GM19463 (cell line): ENCODE data around the gene CYTIP.
A peak's percentile ranks its signal among the peaks of the same experiment; 100 is the strongest.

Source experiments
- ATAC-seq: cut with Tn5 transposase; IDR thresholded peaks from one replicate; pipeline ENCODE4 v1.9.1; 2021; ENCODE audit warnings: mild to moderate bottlenecking, moderate library complexity; ENCODE audit not compliant: unreplicated experiment

Gene CYTIP

DNA sequence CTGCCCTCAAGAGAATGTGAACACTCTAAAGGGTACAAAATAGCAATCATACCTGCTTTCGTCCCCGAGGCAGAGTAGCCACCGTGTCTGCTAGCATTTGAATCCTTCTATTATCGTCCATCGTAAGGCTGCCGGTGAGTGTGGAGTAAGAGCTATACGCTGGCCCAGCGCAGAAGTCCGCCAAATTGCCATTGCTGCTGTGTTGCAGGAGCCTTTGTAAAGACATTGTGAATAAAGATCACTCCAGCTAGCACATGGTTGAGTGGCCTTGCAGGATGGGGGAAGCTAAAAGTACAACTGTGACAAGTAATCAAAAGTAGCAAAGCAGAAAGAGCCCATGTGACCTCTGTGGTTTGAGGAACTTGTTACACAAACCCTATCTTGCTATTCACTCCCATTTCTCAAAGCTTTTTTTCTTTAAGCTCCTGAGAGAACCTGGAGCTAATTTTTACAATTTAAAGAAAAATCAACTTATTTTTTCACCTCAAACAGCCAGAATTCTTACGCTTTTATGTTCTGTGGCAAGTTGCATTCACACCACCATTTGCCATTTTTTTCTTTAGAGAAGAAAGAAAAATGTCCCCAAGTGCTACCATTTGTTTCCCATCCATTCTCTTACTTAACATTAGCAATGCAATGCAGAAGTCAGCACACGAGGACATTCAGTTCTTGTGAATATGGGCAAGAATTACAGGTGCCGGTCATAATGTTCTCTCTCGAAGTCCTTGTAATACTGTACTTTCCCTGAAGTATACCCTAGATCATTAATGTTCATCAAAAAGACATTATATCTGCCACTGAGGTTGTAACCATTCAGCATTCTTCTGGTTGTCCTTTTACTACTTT lies at the start of gene CYTIP:
TSS of gene CYTIP (minus strand) at position 295 of the 846 bp plus-strand sequence. CDS start at position 226, 69 bp downstream.
- ATAC-seq: peak; percentile 27

DNA sequence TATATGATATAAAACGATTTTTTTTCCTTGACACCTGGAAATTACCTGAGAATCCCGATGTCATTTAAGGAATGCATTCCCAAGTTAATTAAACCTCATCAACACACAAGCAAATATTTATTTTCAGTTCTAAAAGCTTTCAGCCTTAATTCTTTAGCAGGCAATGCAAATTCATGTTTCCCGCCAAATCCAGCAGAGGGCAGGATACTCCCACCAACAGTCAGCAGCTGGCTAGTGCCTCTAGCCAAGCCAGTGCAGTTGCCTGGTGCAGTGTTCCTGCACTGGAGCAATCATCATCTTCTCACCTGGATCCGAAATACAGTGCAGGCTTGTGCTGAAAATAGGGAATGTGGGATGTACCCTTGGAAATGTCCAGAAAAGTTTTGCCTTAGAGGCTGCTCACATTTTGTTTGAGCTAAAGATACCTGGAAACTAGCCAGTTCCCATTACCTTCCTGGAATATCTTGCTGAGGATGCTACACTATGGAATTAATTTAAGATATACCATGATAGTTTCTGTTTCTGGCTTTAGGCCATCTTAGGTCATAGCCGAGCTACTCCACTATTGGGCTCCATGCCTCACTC lies 48.4 kb upstream of the CYTIP start:
- ATAC-seq: peak; percentile 93

DNA sequence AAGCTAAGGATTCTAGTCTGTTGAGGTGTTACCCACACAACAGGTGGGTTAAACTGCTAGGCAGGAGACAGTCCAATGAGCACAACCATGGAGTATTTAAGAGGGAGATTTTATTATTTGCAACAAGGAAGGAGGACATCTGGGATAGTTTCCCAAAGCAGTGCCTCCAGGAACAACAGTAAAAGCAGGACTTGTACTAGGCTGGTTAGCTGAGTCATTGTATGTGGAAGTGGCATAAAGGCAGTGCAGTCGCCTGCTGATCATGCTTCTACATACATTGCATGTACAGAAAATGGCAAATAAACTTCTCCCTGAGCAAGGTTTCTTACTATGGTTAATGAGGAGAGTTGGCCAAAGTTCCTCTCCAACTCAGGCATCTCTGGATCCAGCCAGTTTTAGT lies 46.1 kb upstream of the CYTIP start:
- ATAC-seq: no peak

DNA sequence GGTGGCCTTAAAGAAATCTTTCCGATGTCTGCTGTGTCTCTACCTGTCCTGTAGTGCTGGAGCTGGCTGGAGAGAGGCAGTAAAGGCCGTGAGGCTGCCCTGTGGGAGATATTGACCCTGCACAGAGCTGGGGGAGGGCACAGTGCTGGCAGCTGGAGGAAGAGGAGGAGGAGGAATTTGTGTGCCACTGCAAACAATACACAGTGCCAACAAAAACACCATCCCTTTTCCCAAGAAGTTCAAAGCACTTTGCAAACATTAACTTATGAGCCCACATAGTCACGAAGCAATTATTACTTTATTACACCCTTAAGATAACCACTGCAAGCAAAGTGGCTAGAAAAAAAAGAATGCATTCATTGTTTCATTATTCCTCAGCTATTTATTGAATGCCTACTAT lies 45.0 kb upstream of the CYTIP start:
- no peak for ATAC-seq

DNA sequence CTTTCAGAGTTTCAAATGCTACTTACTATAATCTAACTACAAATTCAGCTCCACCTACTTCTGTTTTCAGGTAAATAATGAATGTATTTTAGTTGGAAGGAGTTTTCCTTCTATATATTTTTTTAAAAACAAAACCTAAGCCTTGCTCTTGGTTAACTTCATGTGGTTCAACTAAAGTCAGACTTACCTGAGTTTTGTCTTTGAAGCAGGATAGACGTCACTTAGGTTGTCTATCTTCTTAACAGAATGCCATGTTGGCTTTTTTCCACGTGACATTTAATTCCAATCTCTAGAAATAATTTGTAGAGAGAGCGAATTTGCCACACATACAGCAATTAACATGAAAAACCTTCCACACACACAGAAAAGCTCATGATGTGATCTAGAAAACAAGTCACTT lies 43.9 kb upstream of the CYTIP start:
- no peak for ATAC-seq

DNA sequence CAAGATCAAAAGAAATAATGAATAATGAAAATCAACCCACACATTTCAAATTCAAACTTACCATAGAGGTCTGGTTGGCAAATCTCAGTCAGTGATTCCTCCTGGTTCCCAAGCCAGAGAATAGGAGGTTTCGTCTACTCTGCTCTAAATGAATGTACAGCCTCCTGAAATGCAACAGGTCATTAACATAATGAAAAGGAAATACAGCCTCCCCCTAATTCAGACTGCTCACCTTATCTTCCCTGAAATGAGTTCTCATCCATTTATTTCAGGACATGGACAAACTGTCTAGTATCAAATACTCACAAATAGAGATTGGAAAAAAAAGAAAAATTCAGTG lies 43.4 kb upstream of the CYTIP start:
- ATAC-seq: no peak

DNA sequence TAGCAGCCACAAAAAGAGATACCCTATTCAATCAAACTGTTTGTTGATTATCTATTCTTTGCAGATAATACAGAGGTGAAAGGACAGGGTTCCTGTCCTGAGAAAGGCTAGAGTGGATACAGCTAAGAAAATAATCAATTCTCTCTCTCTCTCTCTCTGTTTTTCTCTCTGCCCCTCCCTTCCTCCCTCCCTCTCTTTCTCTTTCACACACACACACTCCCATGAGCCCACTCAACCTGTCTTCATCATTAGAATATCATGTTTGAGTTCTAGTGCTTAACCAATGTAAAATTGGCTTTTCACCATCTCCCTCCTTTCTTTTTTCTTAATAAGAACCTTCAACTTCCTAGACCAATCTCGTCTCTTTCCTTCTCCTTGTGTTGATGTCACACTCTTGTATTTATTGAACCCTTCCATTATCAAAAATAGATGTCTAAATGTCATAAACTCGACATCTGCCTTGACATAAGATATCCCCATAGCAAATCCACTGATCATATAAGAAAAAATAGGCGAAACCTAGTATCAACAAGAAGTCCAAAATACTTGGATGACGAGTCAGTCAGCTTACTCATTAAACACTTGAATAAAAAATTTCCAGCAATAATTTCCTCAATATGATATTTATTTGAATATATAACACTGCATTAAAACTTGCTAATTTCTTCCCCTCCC lies 42.8 kb upstream of the CYTIP start:
- ATAC-seq: no peak

DNA sequence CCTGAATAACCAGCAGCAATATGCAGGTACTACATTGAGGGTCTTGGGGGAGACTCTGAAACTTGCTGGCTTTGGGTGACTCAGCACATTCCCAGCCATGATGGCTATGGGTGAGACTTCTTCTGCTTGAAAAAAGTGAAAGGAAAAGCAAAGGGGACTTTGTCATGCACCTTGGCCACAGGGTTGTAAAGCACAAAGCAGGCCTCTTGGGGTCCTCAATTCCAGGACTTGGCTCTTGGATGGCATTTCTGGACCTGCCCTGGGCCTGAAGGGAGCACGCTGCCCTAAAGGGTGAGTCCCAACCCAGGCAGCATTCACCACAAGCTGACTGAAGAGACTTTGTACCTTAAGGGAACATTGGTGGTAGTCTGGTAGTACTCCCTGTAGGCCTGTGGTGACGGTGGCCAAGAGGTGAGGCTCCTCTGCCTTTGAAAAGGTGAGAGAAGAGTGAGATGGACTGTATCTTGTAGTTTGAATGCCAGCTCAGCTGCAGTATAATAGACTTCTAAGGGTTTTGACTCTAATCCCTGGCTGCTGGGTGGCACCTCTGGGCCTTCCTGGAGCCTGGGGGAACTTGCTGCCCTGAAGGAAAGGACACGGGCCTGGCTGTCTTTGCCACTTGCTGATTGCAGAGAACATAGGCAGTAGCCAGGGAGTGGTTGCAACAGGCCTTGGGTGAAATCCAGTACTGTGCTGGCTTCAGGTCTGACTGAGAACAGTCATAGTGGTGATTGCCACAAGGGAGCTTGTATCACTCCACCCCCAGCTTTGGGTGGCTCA lies 36.5 kb upstream of the CYTIP start:
- ATAC-seq: peak; percentile 81

DNA sequence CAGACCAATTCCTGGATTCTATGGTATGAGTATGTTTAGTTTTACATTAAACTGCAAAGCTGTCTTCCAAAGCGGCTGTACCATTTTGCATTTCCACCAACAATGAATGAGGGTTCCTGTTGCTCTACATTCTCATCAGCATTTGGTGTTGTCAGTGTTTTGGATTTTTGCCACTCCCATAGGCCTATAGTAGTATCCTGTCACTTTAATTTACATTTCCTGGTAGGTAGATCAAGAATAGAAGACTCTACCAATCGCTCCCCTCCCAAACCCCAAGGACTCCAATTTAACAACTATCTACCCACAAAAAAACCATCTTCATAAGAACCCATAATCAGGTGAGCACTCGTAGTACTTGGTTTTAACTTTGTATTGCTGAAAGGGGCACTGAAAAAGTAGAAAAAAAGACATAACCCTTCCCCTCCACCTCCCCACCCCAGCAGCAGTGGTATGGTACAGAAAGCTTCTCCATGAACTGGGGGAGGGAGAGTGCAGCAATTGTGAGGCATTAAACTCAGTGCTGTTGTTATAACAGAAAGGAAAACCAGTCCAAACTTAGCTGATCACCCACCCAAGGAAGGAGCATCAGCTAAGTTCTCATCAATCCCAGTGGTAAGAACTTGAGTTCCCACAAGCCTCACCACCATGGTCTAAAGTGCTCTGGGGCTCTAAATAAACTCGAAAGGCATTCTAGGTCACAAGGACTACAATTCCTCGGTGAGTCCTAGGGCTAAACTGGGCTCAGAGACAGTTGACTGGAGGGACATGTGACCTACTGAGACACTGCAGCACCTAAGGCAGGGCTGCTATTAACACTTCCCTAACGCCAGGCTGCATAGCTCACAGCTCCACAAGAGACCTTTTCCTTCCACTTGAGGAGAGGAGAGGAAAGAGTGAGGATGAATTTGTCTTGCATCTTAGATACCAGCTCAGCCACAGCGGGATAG lies 35.5 kb upstream of the CYTIP start:
- peak; percentile 28 for ATAC-seq

DNA sequence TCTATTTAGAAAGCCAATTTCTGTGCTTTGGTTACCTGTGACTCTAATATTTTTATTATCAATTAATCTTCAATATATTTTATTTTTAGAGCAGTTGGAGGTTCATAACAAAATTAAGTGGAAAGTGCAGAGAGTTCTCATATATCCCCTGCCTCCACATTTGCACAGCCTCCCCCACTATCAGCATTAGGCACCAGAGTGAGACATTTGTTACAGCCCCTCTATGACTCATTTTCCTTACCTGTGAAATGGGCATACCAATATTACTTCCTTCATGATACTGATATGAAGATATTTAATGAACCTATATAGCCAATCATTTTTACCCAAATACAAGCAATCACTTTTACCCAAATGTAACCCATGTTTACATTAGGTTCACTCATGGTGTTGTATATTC lies 34.0 kb upstream of the CYTIP start:
- ATAC-seq: no peak

DNA sequence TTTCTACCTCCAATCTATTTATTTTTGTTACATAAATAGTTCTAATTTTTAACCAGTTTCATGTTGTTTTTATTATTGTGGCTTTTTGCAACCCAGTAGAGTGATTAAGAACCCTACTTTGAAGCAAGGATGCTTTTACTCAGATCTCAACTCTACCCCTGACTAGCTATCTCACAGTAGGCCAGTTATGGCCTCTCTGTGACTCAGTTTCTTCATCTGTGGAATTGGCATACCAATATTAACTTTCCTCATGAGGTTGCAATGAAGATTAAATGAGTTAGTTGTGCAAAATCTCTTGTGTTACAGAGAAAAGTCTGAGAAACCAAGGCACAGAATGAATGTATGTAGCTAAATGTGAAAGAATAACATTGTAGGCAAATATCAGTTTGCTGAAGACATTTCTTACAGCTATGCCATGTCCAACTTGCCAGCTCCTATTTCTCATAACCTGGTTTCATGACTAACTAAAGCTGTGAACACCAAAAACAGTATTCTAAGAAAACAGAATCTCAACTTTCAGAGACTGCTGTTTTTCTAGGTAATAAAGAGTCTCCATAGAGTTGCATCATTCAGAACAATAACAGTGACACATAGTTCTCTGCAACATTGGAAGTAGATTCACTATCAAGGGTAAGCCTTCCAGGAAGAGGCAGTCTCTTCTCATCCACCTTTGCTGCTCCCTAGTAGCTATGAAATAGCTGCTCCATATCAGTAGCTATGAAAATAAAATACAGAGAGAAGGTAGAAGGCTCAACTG lies 33.2 kb upstream of the CYTIP start:
- no peak for ATAC-seq

DNA sequence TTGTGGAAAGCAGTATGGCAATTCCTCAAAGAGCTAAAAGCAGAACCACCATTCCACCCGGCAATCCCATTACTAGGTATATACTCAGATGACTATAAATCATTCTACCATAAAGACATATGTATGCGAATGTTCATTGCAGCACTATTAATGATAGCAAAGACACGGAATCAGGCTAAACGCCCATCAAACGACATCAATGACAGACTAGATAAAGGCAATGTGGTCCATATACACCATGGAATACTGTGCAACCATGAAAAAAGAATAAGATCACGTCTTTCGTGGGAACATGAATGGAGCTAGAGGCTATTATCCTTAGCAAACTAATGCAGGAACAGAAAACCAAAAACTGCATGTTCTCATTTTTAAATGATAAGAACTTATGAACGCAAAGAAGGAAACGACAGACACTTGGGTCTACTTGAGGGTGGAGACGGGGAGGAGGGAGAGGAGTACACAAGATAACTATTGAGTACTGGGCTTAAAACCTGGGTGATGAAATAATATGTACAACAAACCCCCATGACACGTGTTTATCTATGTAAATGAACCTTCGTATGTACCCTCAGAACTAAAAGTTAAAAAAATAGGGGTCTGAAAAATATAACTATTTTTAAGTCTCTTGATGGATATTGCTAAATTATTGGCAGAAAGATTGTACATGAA lies 32.0 kb upstream of the CYTIP start:
- ATAC-seq: no peak

DNA sequence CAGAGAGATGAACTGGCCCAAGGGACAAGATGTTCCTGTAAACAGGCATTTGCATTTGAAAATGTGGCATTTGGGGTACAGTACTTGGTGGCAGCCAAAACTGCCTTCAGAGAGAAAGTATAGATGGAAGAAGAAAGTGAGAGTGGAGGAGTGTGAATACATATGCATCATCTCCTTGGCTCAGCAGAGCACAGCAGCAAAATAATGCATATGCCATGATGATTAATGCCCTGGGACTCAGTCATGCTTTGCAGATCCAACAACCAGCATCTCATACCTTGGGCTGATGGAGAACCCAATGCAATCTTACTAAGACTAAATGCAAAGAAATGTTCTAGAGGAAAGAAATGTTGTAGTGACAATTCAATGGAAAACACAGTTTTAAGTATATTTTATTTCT lies 29.7 kb upstream of the CYTIP start:
- ATAC-seq: no peak

DNA sequence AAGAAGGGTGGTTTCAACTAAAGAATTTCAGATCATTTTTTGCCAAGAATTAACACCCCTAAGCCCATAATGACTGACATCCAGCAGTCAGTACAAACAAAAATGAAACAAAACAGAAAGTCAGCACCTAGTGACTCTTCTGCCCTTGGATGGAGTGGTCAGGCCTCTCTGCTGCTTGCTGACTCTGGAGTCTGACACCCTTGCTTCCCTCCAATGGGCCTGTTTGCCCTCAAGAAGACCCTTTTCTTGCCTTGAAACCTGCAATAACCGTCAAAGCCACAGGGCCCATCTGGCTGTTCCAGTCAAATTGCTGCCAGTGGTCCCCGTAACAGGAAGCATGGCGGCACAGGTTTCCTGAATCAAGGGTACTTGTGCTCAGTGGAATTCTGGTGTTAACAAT lies 27.2 kb upstream of the CYTIP start:
- no peak for ATAC-seq

DNA sequence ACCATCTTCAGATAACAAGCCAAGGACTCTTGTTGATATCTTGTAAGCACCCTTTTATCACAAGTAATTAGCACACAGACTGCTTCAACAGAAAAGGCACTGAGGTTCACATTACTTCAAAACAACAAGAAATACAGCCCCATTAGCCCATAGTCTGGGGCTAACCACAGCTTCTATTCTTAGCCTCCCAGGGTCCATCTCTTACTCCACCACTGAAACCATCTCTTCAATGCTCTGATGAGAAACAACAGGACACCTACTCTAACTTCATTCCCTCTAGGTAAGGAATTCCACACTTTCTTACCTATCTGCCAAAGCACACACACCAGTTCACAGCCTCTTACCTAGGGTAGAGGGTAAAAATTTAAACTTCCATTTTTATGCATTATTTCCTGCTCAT lies 26.4 kb upstream of the CYTIP start:
- ATAC-seq: peak; percentile 38

DNA sequence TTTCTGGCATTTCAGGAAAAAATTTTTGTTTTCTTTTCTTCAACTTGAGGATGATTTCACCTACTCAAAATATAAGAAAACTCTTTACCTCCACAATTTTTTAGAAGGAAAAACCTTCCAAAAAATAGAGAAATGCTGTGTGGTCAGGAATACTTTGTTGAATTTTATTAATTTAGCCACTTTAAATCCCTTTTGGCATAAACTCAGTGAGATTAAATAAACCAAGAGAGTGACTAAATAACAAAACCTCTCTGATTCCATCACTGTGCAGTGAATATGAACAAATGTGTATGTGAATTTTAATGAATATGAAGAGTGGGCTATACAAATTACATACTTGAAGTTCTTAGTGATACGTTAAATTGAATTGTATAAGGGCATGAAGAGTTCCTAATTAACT lies 25.8 kb upstream of the CYTIP start:
- no peak for ATAC-seq

DNA sequence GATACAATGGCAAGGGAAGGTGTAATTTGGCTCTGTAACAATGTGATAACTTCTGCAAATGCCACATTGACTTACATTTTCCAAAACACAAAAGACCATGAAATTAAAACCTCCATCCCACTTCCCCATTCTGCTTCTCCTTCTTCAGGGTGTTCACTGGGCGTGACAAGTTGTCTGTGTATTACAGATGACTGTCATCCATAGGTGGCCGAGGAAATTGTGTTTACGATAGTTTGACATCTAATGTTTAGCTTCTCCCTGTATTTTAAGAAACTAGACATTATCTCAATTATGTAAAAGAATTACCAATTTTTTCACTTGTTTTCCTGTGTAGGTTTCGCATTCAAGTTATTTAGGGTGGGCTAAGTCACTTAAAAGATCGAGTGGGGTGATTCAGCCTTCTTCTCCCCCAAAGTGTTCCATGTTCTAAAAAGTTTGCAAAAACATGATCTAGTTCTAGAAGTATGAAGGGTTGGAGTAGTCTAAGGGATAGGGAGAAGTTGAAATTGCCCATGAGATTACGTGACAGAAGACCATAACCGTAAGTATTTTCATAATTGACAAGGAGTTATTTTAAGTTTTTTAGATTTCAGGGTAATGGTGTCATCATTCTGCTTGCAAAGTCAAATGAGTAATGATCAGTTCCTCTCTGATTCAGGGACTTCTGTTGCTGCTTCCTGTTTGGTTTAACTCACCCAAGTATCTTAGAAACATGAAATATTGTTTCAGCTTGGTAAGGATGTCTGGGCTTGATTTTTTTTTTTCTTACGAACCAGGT lies 25.2 kb upstream of the CYTIP start:
- ATAC-seq: peak; percentile 64

DNA sequence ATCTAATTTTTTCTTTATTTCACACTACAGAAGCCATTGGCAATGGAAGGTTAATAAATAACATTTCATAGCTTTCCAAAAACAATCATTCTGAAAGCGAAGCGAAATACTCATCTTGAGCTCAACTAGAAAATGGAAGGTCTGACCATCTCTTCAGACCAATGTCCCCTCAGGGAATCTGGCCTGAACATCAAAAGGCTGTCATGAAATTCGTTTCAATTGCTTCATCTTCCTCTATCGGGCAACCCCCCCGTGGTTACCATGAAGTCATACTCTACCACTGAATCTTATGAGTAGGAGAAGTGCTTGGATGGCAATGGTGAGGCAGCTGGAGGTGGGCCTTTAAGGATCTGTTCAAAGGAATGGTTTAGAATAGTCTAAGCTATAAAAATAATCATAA lies 22.9 kb upstream of the CYTIP start:
- ATAC-seq: peak; percentile 39
